GM19455 (cell line): ENCODE data around the gene DMBT1.

ENCODE experiments used
- ATAC-seq: cut with Tn5 transposase; IDR thresholded peaks from one replicate; pipeline ENCODE4 v1.9.1; 2021; ENCODE audit not compliant: unreplicated experiment

DMBT1 gene

DNA sequence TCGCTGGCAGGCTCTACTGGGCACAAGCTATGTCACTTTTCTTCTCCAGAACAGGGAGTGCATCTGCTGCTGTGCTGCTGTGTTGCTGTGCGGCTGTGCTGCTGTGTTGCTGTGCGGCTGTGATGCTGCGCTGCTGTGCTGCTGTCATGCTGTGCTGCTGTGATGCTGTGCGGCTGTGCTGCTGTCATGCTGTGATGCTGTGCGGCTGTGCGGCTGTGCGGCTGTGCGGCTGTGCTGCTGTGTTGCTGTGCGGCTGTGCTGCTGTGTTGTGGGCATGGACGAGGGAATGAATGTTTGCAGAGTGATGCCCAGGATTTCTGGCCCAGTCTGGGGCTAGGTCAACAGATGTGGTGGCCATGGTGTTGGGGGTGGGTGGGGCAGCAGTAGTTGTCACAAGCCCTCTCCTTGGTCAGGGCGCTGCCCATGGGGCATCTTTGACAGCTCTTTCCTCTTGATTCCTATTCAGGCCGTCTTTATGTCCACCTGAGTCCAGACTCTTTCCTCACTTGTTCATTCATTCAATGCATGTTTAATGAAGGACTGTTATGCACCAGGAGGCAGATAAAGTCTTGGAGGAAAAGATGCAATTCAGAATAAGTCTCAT lies 83.5 kb downstream of the DMBT1 start:
- no peak for ATAC-seq

DNA sequence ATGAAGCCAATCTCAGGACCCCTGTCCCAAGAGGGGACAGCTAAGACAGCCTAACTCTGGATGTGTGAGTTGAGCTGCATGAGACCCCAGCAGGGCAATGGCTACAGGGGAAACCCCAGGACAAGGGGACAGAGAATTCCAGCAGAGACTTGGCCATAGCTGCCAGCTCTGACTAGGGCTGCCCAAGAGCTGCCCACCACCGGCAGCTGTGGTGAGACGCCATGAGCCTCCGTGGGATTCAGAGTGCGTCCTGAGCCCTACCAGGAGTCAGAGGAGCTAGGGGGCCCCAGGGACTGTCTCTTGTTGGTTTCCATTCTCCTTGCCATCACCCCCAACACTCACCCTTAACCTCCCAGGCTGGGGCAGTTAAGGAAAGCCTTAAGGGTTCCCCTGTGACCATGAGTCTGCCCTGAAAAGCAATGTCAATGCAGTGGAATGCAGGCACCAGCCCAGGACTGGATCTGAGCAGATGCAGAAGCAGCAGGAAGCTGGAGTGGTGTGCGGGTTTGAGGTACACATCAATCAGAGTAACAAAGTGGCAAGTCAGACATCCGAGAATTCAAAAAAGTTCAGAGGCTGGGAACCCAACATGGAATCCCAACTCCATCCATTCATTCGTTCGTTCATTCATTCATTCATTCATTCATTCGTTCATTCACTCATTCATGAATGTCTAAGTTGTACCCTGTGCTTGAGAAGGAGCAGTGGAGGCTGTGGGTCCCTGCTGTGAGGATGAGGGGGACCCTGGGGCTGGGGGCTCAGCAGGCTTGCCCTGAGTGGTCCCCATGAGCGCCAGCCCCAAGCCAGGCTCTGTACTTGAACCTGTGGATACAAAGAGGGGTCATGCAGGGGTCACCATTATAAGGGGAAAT lies 86.2 kb downstream of the DMBT1 start:
- no peak for ATAC-seq

DNA sequence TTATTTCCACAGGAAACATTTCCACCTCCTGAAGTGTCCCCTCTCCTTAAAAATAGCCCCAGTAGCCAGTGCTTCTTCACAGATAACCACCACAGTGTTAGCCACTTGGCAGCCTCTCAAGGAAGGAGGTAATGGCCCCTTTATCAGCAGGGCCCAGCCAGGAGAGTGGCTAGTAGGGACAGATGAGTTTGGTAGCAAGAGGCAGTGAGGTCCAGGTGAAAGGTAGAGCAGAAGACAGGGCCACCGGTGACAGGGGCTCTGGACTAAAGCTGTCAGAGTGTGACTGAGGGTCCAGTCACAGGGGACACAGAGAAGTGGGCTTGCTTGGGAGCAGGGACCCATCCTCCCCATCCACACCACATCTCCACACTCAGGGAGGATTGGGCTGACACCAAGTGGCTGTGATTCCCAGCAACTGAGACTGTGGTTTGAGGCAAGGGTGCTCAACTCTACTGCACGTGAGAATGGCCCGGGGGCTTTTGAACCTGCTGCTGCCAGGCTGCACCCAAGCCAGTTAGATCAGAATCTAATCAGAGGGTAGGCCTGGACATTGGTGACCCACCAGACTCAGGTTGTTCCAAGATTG lies 86.9 kb downstream of the DMBT1 start:
- ATAC-seq, result no peak

DNA sequence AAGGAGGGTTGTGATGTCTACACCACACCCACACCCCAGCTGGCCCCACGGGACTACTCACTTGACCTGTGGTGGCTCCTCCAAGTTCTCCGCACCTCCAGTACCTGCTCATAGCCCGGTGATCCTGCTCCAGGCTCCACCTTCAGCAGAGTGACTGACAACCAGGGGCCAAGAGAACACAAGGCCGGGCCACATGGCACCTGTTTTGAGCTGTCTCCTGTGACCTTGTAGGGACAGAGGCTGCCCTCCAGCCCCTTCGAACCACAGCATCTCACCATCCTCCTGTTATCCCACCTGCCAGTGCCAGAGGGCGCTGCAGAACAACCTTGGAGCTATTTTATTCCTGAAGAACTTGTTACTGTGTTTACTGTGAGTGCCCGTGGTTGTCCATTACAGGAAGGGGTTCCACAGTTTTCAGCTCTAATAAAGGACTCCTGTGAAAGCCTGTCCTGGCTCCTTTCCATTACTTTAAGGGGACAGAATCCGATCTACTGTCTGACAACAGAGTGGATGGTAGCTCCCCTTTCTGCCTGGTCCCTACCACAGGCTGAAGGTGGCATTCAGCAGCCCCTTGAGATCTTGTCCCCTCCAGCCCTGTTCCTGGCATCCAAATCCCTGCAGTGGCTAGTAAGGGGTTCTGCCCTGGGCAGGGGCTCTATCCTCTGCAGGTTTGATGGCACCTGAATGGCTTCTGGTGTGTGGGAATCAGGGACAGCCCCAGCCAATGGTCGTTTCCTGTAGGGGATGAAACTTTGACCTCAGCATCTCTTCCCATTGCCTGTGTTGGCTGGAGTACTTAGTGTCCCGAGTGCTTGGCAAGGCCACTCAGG lies 88.3 kb downstream of the DMBT1 start:
- ATAC-seq, result no peak

DNA sequence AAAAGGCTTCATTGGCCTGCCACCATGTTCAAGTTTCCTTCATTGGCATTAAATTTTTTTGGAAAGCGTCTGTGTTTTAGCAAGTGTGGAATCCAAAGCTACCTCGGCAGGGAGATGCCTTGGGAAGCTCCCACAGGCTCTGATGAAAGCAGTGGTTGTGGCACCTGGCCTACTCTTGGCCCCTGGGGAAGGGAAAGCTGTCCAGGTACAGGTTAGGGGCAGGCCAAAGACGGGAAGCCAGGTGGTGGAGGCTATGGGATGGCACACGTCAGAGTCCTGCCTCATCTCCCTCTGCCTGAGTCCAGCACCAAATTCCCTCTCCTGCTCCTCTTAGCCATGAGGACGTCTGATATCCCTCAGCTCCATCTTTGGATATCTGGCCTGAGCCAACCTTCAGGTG lies 89.3 kb downstream of the DMBT1 start:
- no peak for ATAC-seq

DNA sequence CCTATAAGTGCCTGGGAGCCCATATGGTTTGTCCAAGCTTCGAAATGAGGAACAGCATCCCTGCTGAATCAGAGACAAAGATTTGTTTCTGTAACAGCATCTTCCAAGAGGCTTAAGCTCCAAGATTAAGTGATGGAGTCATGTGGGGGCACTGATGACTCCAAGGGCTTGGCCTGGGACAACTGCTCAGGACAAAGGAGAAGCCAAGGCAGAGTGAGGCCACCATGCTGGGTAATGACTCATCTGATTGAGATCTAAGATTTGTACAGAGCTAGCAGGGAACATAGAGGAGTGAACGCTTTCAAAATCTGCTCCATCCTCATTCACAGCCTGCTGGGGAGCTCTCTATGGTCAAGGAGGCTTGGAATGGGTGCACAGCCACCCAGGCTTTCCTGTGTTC lies 89.8 kb downstream of the DMBT1 start:
- ATAC-seq, result no peak

DNA sequence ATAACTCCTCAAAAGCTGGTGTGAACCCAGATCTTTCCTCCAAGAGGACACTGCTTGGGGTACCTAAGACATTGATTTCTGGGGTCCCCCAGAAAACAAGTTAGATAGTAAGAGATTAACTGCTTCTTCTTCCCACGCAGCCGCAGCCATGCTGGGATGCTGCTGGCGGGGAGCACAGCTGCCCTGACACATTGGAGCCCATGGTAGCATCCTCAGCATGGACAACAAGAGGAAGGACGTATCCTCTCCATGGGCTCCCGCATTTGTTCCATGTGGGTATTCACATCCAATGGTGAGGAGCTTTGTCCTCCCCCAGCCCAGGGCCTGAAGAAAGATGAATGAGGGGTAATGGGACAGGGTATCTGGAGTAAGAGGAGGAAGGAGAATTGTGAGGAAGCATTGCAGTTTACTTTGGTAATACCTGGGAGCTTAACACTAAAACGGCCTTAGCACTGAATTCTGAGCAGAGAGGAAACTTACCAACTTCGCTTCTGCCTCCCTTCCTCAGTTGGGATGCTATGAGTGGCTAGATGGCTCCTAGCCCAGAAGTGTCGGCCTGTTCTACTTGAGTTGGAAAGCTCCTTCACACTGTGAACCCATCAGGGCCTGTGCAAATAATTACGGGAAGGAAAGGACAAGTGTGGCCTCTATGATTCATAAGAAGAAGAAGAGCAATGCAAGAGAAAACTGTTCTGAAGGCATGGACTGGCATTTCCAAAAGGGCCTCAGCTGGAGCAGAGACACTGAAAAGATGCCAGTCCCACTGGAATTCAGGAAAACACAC lies 95.2 kb downstream of the DMBT1 start:
- ATAC-seq, result no peak

DNA sequence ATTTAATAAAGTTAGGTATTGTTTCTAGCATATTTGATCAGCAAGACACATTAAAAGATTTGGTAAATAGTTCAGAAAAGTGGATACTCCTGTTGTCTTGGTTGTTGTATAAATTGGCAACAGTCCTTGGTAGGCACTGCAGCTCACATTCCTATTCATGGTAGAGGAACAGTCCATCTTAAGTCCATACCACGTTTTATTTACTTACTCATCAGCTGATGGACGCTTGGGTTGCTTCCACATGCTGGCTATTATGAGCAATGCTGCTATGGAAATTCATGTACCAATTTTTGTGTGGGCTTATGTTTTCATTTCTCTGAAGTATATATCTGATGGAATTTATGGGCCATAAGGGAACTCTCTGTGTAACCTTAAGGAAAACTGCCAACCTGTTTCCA lies 95.8 kb downstream of the DMBT1 start:
- ATAC-seq, result no peak

DNA sequence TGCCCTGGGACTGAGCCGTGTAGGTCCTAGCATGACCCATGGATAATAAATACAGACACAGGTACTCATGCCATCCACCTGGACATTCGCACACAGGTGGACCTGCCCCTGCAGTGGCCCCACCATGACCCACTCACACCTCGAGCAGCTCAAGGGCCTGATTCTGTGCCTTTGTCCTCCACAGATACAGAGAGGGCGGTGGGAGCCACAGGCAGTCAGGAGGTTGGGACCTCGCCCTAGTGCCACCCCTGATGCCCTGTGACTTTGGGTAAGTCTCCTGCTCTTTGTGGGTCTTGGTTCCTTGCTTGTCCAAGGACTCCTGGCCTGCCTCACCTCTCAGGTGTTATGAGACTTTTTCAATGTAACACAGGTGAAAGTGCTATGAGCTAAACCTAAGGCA lies 96.2 kb downstream of the DMBT1 start:
- no peak for ATAC-seq

DNA sequence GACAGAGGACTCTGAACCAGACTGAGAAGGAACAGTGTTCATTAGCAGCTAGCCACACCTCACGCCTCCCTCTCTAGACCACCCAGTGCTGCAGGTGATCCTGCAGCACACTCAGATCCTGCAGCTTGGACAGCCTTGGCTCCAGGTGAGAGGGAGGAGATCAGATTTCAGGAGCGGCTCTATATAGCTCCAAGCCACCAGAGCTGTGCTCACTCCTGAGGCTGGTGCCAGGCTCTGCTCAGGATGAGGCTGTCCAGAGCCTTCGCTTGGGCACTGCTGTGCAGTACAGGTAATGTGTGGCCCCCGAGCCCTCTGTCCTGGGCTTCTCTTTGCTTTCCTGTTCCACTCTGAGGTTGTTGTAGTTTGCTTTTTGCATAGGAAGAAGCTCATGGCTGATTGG lies 96.7 kb downstream of the DMBT1 start:
- no peak for ATAC-seq

DNA sequence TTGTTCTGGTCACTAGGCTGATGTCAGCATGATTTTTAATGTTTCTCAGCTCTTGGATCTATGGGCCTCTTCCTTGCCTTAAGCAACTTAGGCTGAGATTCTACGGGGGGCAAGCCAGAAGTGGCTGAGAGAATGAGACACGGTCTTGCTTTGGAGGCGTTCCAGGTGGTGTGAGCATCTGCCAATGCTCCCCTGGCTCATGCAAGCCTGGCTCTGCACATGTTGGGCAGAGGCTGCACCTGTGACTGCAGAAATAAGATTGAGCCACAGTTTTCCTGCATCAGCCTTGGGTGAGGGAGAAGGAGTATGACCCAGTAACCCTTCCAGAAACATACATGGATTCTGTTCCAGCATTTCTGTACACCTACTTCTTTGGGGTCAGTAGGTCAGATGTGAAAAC lies 97.2 kb downstream of the DMBT1 start:
- no peak for ATAC-seq

DNA sequence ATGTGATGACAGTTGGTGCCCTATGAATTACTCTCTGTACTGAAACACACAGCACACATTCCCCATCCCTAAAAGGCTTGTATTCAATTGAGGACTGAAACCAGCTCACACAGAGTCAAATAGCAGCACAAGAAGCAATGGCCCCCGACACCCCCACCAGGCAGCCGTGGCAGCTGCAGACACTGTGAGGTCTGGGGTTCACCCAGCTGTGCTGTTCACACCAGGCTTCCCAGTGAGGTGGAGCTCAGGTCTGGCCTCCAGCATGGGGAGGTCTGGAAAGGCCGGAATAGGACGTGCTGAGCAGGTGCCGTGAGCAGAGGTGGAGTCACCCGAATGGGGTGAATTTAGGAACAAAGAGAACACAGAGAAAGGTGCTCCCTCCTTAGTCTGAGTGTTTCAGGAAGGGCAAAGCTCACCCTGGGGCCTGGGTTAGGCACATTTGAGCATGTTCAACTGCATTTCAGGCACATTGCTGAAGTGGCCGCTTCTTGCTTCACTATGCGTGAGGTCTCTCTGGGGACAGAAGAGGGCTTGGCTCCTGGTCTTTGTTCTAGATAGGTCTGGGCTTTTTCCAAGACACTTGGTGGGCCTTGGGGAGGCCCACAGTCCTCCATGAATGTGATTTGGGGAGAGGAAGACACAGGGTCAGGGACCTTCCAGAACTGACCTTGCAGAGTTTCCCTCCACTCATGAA lies 97.9 kb downstream of the DMBT1 start:
- ATAC-seq, result no peak

DNA sequence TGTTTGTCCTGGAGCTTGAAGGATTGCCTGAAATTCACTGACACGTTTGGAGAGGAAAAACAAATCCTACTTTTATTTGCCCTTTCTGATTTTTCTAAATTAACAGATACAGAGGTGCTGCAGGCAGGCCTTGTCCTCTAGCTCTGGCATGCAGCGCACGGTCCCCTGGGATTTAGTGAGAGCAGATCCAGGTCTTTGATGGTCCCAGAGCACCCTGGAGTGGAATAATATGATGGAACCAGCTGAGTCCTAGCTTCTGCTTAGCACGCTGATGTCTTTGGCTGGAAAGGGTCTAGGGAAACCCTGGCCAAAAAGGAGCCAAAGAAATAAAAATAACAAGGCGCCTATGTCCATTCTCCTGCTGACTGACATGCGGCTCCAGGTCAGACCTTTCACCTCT lies 98.6 kb downstream of the DMBT1 start:
- ATAC-seq, result no peak

DNA sequence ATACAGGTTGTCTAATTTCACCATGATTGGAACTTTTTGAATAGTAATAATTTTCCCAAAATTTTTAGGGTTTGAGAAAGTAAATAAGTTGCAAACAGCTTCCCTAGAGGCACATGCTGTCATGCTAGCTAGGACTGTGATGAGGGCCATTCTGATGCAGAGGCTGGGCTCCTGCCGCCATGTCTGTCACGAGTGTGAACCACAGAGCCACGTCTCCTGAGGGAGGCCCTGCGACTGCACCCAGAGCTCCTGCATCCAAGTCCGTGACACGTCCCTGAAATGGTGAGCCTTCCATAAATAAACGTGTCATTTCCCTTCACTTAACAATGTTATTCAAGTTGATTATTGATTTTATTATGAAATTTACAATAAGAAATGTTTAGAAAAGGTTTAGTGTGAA lies 99.1 kb downstream of the DMBT1 start:
- ATAC-seq, result no peak

DNA sequence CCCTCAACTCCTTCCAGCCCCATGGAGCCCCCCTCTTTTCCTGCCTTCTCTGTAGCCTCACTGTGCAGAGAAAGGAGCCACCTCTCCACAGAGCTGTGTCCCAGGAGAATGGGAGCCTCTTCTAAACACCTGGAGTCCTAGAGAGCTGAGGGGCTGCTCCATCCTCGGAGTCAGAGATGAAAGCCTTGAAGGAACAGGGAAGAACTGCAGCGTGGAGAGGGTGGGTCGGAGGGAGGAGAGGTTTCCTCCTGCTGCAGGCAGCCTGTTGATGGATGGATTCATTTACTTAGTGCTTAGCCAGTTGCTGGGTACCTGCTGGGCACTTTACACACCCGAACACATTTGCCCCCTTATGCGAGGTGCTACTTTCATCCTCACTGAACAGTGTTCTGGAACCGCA lies 100.1 kb downstream of the DMBT1 start:
- no peak for ATAC-seq

DNA sequence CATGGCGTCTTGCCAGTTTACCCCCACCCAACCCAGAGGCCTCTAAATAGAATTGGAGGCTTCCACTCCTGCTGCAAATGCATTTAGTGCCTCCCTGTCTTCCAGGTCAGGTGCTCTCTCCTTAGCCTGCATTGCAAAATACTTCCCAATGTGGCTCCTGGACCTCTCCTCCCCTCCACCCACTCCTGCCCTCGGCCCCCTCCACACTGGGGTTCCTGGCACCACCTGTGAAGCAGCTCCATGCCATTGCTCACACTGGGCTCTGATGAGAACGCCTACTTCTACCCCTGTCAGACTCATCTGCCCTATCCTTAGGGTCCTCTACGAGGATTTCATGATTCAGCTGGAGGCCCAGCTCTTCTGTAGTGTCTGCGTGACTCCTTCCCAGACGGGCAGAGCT lies 101.7 kb downstream of the DMBT1 start:
- ATAC-seq, result no peak

DNA sequence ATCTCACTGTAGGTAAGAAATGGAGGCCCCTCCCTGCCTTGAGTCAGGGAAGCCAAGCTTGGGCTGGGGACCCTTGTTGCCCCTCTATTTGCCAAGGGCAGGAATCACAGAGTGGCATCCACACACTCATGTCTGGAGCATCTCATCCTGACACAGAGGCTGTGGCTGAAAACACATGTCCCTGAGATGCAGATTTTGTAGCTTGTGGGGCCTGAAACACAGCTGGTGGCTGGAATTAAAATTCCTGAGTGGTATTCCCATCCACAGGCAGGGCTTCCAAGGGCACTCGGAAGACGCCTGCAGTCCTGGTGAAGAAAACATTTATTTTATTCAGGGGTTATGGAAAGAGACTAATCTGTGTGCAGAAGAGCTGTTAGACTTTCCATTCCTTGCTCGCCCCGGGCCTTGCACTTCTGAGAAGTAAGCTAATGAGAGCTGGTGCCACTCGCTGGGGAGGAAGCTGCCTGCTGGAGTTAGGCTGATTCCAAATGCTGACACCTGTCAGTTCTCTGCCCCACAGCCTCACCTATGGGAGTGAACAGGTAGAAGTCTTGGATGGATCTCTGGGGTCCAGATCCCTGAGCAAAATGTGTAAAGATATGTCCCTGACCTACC lies 103.1 kb downstream of the DMBT1 start:
- ATAC-seq, result no peak

DNA sequence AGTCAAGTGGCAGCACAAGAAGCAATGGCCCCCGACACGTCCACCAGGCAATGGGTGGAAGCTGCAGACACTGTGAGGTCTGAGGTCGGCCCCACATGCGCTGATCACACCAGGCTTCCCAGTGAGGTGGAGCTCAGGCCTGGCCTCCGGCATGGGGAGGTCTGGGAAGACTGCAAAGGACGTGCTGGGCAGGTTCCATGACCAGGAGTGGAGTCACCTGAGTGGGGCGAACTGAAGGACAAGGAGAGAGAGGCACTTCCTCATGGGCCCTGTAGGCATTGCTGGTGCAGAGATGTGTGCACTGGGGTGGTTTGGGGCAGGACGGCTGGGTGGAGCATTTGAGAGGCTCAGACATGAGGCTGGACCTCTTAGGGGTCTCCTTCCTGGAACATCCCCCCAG lies 103.9 kb downstream of the DMBT1 start:
- ATAC-seq, result no peak

DNA sequence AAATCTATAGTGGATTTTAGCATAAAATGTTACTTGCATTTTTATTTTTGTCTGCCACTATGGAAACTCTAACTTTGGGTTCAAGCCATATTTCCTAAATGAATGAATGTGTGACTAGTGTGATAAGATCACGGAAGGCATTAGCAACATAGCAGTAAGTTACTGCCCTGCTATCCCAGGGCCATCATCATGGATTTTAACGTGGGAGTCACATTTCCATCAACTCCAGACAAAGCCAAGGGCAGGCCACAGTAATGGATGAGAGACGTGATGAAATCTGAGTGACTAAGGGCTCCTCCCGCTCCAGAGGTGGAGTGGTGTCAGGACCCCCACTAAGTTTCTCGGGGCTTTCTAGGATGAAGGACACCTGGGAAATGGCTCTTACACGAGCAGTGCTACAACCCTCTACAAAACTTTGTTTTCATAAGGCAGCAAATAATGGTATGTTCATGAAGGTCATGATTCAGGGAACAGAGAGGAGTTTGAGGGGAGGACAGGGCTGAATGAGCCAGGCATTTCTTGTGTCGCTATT lies 104.8 kb downstream of the DMBT1 start:
- ATAC-seq, result no peak
